SK-N-SH (cell line): ENCODE measurements around the gene TRMU. TPM values are rescaled to one million over a fixed set of nuclear protein-coding genes. Genes with fewer than 3 reads are reported as not detected.

Source experiments
- CTCF ChIA-PET: fragments of 300-600, 350-600 bp; formaldehyde crosslinking; extraction: SDS; loops from one replicate; lab custom pipeline; 2021; lab: Yijun Ruan, JAX
- POLR2A ChIA-PET: fragments of 350-600 bp; sonication (Branson Sonifier 250); formaldehyde crosslinking; extraction: SDS; loops from one replicate; lab custom pipeline; 2020; ENCODE audit warnings: antibody characterized with exemption, inconsistent platforms; lab: Yijun Ruan, JAX
- DNase-seq: peaks from one replicate; pipeline ENCODE4 v3.0.0; 2012
- H2AFZ ChIP-seq: fragments of 200-600 bp; sonication (generic); 2 replicates; pipeline ENCODE4 v1.8.1; 2016; ENCODE audit warnings: antibody characterized with exemption, mild to moderate bottlenecking, low read depth
- H3F3A ChIP-seq: fragments of 200-600 bp; sonication (generic); replicated peaks from 2 replicates; pipeline ENCODE3; 2016; ENCODE audit warnings: antibody characterized with exemption, mild to moderate bottlenecking; ENCODE audit not compliant: insufficient read depth
- H3K27ac ChIP-seq, 2 experiments: fragments of 200-500 bp in 1 of 2; fragments of 200-600 bp in 1 of 2; sonication (Bioruptor generic) in 1 of 2; sonication (generic), shearing (Covaris generic) in 1 of 2; 2 replicates each; pipeline versions ENCODE4 v1.5.1 to v1.6.1; 2014 to 2016; ENCODE audit warnings: low read depth in 2 of 2, inconsistent platforms in 1 of 2, low read length in 1 of 2, mild to moderate bottlenecking in 1 of 2, mixed read lengths in 1 of 2
- H3K27me3 ChIP-seq: fragments of 200-600 bp; sonication (generic), shearing (Covaris generic); 2 replicates; pipeline ENCODE4 v1.6.1; 2016; ENCODE audit warnings: mixed run types; ENCODE audit not compliant: insufficient read depth
- H3K36me3 ChIP-seq, 2 experiments: fragments of 200-500 bp in 1 of 2; fragments of 200-600 bp in 1 of 2; sonication (Bioruptor generic) in 1 of 2; sonication (generic) in 1 of 2; replicated peaks in 1 of 2; 2 replicates each; pipeline versions ENCODE3 to v1.5.1; 2014 to 2016; ENCODE audit warnings: low read length in 1 of 2, mild to moderate bottlenecking in 1 of 2; ENCODE audit not compliant: insufficient read depth in 2 of 2, control insufficient read depth in 1 of 2
- H3K4me1 ChIP-seq, 2 experiments: fragments of 200-500 bp in 1 of 2; fragments of 200-600 bp in 1 of 2; sonication (Bioruptor generic) in 1 of 2; sonication (generic), shearing (Covaris generic) in 1 of 2; 2 replicates each; pipeline versions ENCODE4 v1.5.1 to v1.6.1; 2014 to 2016; ENCODE audit warnings: low read depth in 1 of 2, low read length in 1 of 2, mixed run types in 1 of 2; ENCODE audit not compliant: insufficient read depth in 2 of 2, control insufficient read depth in 1 of 2
- H3K4me2 ChIP-seq: fragments of 200-600 bp; sonication (generic), shearing (Covaris generic); 2 replicates; pipeline ENCODE4 v1.6.1; 2017; ENCODE audit warnings: mixed run types
- H3K4me3 ChIP-seq, 2 experiments: fragments of 200-500 bp in 1 of 2; fragments of 200-600 bp in 1 of 2; sonication (Bioruptor generic) in 1 of 2; sonication (generic), shearing (Covaris generic) in 1 of 2; 2 replicates each; pipeline versions ENCODE4 v1.5.1 to v1.8.1; 2014 to 2016; ENCODE audit warnings: low read depth in 2 of 2, inconsistent platforms in 1 of 2, low read length in 1 of 2, mild to moderate bottlenecking in 1 of 2, mixed read lengths in 1 of 2, moderate library complexity in 1 of 2
- H3K79me2 ChIP-seq: fragments of 200-600 bp; sonication (generic); 2 replicates; pipeline ENCODE4 v1.8.1; 2017; ENCODE audit warnings: mild to moderate bottlenecking; ENCODE audit not compliant: insufficient read depth
- H3K9ac ChIP-seq: fragments of 200-600 bp; sonication (generic); 2 replicates; pipeline ENCODE4 v1.6.1; 2017; ENCODE audit warnings: mixed run types
- H3K9me2 ChIP-seq: fragments of 200-600 bp; sonication (generic); 2 replicates; pipeline ENCODE4 v1.6.1; 2017; ENCODE audit warnings: mixed run types
- H3K9me3 ChIP-seq: fragments of 200-600 bp; sonication (generic); 2 replicates; pipeline ENCODE4 v1.6.1; 2017; ENCODE audit warnings: mixed run types, mild to moderate bottlenecking, moderate library complexity
- H4K20me1 ChIP-seq: fragments of 200-600 bp; sonication (generic); 2 replicates; pipeline ENCODE4 v1.6.1; 2017; ENCODE audit warnings: mild to moderate bottlenecking, mixed run types; ENCODE audit not compliant: insufficient read depth
- CHD2 ChIP-seq: fragments of 150-350 bp; IDR thresholded peaks from 2 replicates; pipeline ENCODE4 v1.6.1; 2018; ENCODE audit warnings: low read length; ENCODE audit not compliant: partially characterized antibody
- CTCF ChIP-seq: fragments of 200-600 bp; sonication (generic); IDR thresholded peaks from 2 replicates; pipeline ENCODE4 v1.6.1; 2017; ENCODE audit warnings: antibody characterized with exemption, mild to moderate bottlenecking, moderate library complexity
- ELF1 ChIP-seq: IDR thresholded peaks from 2 replicates; pipeline ENCODE4 v1.4.0; 2012
- FOSL2 ChIP-seq: IDR thresholded peaks from 2 replicates; pipeline ENCODE4 v1.4.0; 2012; ENCODE audit warnings: low read depth, mild to moderate bottlenecking, moderate library complexity, borderline replicate concordance
- GABPA ChIP-seq: IDR thresholded peaks from 2 replicates; pipeline ENCODE4 v1.4.0; 2012; ENCODE audit warnings: low read depth, mild to moderate bottlenecking
- IRF3 ChIP-seq: fragments of 150-350 bp; IDR thresholded peaks from 2 replicates; pipeline ENCODE4 v1.6.1; 2016; ENCODE audit warnings: mild to moderate bottlenecking, low read depth, low read length
- JUND ChIP-seq: IDR thresholded peaks from 2 replicates; pipeline ENCODE4 v1.4.0; 2012
- MEF2A ChIP-seq: IDR thresholded peaks from 2 replicates; pipeline ENCODE4 v1.4.0; 2012; ENCODE audit warnings: low read depth, borderline replicate concordance
- MXI1 ChIP-seq: IDR thresholded peaks from 2 replicates; pipeline ENCODE4 v1.6.1; 2012; ENCODE audit warnings: mild to moderate bottlenecking, low read depth, low read length, improper control_type of control experiment
- NFIC ChIP-seq: IDR thresholded peaks from 2 replicates; pipeline ENCODE4 v1.4.0; 2012; ENCODE audit warnings: borderline replicate concordance
- POLR2AphosphoS5 ChIP-seq: IDR thresholded peaks from 2 replicates; pipeline ENCODE4 v1.6.1; 2012; ENCODE audit warnings: low read depth, low read length
- RAD21 ChIP-seq: IDR thresholded peaks from 2 replicates; pipeline ENCODE4 v1.6.1; 2012; ENCODE audit warnings: mild to moderate bottlenecking, low read length
- REST ChIP-seq: IDR thresholded peaks from 2 replicates; pipeline ENCODE4 v1.6.1; 2012; ENCODE audit warnings: mild to moderate bottlenecking, low read depth, low read length, moderate library complexity
- RFX5 ChIP-seq: IDR thresholded peaks from 2 replicates; pipeline ENCODE4 v1.6.1; 2012; ENCODE audit warnings: mild to moderate bottlenecking, improper control_type of control experiment, low read length
- SMC3 ChIP-seq: IDR thresholded peaks from 2 replicates; pipeline ENCODE4 v1.6.1; 2012; ENCODE audit warnings: low read depth, low read length, improper control_type of control experiment
- TAF1 ChIP-seq: IDR thresholded peaks from 2 replicates; pipeline ENCODE4 v1.6.1; 2012; ENCODE audit warnings: low read depth, mild to moderate bottlenecking, low read length, moderate library complexity, borderline replicate concordance
- ZBTB33 ChIP-seq: IDR thresholded peaks from 2 replicates; pipeline ENCODE4 v1.4.0; 2012; ENCODE audit warnings: low read depth, borderline replicate concordance
- WGBS: methylation state at CpG from one replicate; pipeline ENCODE4 v1.1.6; 2017; ENCODE audit warnings: low lambda C conversion rate; 5-methylcytosine and 5-hydroxymethylcytosine counted together
- polyA plus RNA-seq, 3 experiments: library from polyadenylated mRNA; depleted of rRNA; stranded (reverse); fragments of >200 nt; gene quantifications; 2 replicates each; pipeline ENCODE4 v1.2.3, GENCODE V29; 2012
- TF ChIP-seq, protein P1 (sequence below): IDR thresholded peaks from 2 replicates; pipeline ENCODE4 v1.4.0; 2012; ENCODE audit warnings: low read depth, borderline replicate concordance
- TF ChIP-seq, protein P2 (sequence below): fragments of 150-350 bp; IDR thresholded peaks from 2 replicates; pipeline ENCODE4 v1.6.1; 2017; ENCODE audit warnings: antibody characterized with exemption, low read length, low read depth, borderline replicate concordance

The TRMU gene
- polyA plus RNA-seq, 1 of the 3 experiments (the other 2 are of a cell fraction) = 47.1 TPM

DNA sequence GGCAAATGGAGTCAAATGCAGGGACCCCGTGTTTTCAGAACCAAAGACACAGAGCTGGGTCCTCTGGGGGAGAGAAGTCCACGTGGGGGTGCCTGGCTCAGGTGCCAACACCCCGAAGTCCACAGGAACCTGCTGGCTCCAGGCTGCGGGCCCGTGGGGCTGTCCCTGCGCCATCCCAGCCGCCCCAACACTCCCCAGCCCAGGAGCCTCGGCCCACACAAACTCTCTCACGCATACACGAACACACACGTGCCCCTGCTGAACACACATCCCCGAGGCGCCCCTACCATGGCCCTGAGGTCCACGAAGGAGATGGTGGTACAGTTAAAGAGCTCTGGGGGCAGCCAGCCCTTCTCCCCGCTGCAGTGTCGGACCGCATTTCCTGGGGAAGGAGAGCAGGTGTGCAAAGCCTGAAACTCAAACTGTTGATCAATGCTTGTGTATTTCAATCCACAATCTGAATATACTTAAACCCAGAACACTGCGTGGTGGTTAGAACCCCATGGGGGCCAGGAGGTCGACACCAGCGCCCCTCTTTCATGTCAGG lies 54.7 kb downstream of the TRMU start:
- no peaks in the 10 kb centered on the region for H3K9me2 ChIP-seq
- H2AFZ ChIP-seq = no peak overlapping the region
- H3F3A ChIP-seq = no peaks in the 10 kb centered on the region
- no peaks in the 10 kb centered on the region for H3K9me3 ChIP-seq
- no peak overlapping the region for H3K27ac ChIP-seq
- WGBS = 68% methylated on average over 14 of the region's 20 CpGs
- H3K79me2 ChIP-seq = no peaks in the 10 kb centered on the region
- H3K4me1 ChIP-seq = no peaks in the 10 kb centered on the region; a peak in 1 of 4 replicates
- no peaks in the 10 kb centered on the region for H3K36me3 ChIP-seq
- no peak overlapping the region for H3K4me3 ChIP-seq
- H4K20me1 ChIP-seq = no peaks in the 10 kb centered on the region
- DNase-seq = no peak
- no peaks in the 10 kb centered on the region for H3K27me3 ChIP-seq
- no peak overlapping the region for H3K9ac ChIP-seq
- ChIA-PET CTCF (interaction anchor here (0.9 to 2.3 kb wide), 5 partner anchors 16 to 148 kb away, joined by 3 to 12 read pairs (median 4); no protein-coding TSS in a partner anchor), POLR2A (no interaction called here)
- H3K4me2 ChIP-seq = no peak overlapping the region
- TF ChIP-seq CTCF (no peak), POLR2AphosphoS5 (no peak), ZBTB33 (no peak), SMC3 (no peak), GABPA (no peak), MEF2A (no peak), ELF1 (no peak), RFX5 (no peak), MXI1 (no peak), CHD2 (no peak), FOSL2 (no peak), TAF1 (no peak), JUND (no peak), NFIC (no peak), IRF3 (no peak), REST (no peak), RAD21 (no peak)
- TF ChIP-seq, protein P1, sequence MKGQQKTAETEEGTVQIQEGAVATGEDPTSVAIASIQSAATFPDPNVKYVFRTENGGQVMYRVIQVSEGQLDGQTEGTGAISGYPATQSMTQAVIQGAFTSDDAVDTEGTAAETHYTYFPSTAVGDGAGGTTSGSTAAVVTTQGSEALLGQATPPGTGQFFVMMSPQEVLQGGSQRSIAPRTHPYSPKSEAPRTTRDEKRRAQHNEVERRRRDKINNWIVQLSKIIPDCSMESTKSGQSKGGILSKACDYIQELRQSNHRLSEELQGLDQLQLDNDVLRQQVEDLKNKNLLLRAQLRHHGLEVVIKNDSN = no peak
- TF ChIP-seq, protein P2, sequence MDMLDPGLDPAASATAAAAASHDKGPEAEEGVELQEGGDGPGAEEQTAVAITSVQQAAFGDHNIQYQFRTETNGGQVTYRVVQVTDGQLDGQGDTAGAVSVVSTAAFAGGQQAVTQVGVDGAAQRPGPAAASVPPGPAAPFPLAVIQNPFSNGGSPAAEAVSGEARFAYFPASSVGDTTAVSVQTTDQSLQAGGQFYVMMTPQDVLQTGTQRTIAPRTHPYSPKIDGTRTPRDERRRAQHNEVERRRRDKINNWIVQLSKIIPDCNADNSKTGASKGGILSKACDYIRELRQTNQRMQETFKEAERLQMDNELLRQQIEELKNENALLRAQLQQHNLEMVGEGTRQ = no peak
- TF ChIP-seq, all 33 proteins: peak for 0
